HL-60 (cell line): ENCODE data around the gene PGP.

Experiments used
- REST ChIP-seq: IDR thresholded peaks from 2 replicates; pipeline ENCODE4 v1.6.1; 2012; ENCODE audit warnings: low read depth; ENCODE audit not compliant: insufficient replicate concordance
- TF ChIP-seq, protein P1 (sequence below): IDR thresholded peaks from one replicate; pipeline ENCODE4 v1.5.1; 2011; ENCODE audit warnings: low read length, control low read depth, inconsistent platforms; ENCODE audit not compliant: insufficient read depth

- TF ChIP-seq, protein P1, sequence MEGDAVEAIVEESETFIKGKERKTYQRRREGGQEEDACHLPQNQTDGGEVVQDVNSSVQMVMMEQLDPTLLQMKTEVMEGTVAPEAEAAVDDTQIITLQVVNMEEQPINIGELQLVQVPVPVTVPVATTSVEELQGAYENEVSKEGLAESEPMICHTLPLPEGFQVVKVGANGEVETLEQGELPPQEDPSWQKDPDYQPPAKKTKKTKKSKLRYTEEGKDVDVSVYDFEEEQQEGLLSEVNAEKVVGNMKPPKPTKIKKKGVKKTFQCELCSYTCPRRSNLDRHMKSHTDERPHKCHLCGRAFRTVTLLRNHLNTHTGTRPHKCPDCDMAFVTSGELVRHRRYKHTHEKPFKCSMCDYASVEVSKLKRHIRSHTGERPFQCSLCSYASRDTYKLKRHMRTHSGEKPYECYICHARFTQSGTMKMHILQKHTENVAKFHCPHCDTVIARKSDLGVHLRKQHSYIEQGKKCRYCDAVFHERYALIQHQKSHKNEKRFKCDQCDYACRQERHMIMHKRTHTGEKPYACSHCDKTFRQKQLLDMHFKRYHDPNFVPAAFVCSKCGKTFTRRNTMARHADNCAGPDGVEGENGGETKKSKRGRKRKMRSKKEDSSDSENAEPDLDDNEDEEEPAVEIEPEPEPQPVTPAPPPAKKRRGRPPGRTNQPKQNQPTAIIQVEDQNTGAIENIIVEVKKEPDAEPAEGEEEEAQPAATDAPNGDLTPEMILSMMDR: no peak
- TF ChIP-seq REST: no peak
Measured at GRCh38 chr16:2173916-2174315, 40.7 kb downstream of the PGP start.
